ENCODE measurements around the gene XYLT2.
A peak's percentile ranks its signal among the peaks of the same experiment; 100 is the strongest.
"Not testable (repeated sequence)": the region's sequence is repeated elsewhere in the genome, so short reads cannot be mapped to it uniquely, and the experiment has no call there.

XYLT2 gene

DNA sequence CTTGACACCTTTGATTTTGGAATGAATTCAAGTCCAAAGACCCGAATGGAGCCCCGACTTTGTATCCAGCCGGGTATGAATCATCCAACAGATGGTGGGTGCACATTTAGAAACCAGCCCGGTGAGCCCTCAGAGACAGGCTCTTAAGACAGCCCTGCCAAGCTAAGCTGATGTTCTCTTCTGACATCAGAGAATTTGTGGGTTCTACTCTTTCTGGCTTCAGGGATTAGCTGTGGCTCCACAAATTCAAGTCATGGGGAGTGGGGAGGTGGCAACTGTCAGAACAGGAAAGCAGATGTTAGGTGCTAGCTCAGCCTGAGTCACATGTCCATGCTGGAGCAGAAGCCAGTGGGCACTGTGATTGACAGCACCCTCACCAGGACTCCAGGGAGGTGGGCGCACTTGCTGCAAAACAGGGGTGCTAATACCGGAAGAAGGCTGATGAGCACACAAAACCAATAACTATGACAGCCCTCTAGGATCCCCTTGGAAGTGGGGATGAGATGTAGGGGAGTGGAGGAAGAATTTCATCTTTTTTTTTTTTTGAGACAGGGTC lies 31.4 kb upstream of the XYLT2 start:
- Mint-ChIP-seq H3K27me3 (peaks cover 12% of the 10 kb centered on the region), H3K27ac (no peak overlapping the region)
- ATAC-seq, result no peak

DNA sequence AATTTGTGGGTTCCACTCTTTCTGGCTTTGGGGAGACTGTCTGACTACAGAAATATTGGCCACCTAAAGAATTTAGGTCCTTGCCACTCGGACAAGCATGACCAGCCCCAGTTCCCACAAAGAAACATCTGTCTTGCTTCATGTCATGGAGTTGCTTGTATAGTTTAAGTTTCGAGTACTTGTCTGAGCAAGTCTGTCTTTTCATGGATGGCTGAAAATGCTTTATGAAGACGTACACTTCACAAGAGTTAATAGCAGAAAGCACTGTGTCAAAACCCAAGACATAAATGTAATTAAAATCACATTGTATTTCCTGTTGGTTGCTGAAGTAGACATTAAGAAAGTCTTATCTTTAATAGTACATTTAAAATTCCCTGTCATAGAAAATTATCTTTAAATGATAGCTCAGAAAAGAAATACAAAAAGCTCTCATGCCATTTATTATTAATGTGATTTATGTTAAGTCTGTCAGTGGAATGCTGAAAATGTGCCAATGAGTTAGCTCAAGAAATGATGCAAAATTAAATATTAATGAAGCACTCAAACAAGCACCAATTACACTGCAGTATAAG lies 29.8 kb upstream of the XYLT2 start:
- Mint-ChIP-seq H3K4me1 (peaks cover 7% of the 10 kb centered on the region), H3K4me3 (no peak overlapping the region), H3K27me3 (peaks cover 10% of the 10 kb centered on the region), H3K27ac (no peak overlapping the region), H3K9me3 (no peaks in the 10 kb centered on the region)
- ATAC-seq, result no peak
- no peak for DNase-seq

More for the DNA sequence above, 31.4 kb upstream of the XYLT2 start:
- Mint-ChIP-seq H3K4me1 (peaks cover 23% of the 10 kb centered on the region), H3K4me3 (no peak overlapping the region), H3K9me3 (no peaks in the 10 kb centered on the region)
- DNase-seq, result no peak

DNA sequence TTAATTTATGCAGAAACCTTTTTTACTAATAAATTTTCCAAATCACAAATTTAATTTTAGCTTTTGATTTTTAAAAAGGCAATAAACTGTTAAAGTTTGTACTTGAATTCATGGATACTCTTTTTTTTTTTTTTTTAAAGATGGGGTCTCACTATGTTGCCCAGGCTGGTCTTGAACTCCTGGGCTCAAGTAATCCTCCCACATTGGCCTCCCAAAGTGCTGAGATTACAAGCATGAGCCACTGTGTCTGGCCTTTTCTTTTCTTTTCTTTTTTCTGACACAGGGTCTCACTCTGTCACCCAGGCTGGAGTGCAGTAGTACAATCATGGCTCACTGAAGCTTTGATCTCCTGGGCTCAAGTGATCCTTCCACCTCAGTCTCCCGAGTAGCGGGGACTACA lies 29.3 kb upstream of the XYLT2 start:
- not testable (repeated sequence) for H3K9me3 Mint-ChIP-seq, H3K27me3 Mint-ChIP-seq, DNase-seq, H3K27ac Mint-ChIP-seq, H3K4me3 Mint-ChIP-seq, ATAC-seq, H3K4me1 Mint-ChIP-seq

DNA sequence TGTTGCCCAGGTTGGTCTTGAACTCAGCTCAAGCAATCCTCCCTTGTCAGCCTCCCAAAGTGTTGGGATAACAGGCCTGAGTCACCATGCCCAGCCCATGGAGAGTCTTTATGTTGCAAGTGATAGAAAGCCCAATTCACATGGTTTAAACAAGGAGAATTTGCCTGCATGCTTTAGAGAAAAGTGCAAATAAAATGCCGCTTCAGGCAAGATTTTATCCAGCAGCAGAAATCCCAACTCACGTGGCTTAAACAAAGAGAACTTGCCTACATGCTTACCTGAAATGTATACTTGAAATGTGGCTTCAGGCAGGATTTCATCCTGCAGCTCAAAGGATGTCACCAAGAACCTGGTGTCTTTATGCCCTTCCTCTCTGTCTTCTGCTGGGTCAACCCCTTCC lies 28.8 kb upstream of the XYLT2 start:
- no peaks in the 10 kb centered on the region for H3K9me3 Mint-ChIP-seq
- H3K27me3 Mint-ChIP-seq, result no peaks in the 10 kb centered on the region
- DNase-seq, result no peak
- H3K4me3 Mint-ChIP-seq, result no peak overlapping the region
- no peak for ATAC-seq
- H3K27ac Mint-ChIP-seq, result no peak overlapping the region
- no peaks in the 10 kb centered on the region for H3K4me1 Mint-ChIP-seq

DNA sequence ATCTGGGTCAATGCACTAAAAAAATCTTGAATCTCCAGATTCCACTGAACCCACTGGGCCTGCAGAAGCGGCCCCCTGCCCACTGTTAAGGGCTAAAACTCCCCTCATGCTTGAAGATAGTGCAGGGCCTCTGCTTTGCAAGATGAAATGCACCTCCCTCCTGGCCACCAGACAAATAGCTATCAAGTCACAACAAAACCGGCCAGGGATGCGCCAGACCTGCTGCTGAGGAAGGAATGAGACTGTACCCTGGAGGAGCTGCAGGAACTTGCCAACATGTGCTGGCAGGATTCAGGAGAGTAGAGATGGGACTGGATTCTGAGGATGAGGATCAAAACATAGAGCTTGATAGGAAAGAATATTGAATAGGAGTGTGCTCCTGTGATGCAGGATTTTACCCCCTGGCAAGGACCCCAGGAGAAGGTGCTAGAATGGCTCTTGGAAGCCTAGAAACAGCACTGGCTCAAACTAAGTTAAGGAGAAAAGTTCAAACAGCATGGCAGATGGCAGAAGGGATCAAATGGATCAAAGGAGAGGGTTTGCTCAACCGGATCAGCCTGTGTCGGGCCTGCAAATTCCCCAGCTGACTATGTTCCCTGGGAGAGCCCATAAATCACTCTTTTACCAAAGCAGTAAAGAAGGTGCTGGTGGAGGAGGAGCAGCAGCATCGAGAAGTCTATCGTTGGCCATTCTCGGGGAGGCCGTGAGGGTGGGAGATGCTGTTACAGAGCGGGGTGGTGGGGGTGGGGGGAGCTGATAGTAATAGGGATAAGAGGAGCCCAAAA lies 27.2 kb upstream of the XYLT2 start:
- no peaks in the 10 kb centered on the region for H3K9me3 Mint-ChIP-seq
- no peaks in the 10 kb centered on the region for H3K27me3 Mint-ChIP-seq
- no peak for ATAC-seq
- no peak overlapping the region for H3K27ac Mint-ChIP-seq
- no peaks in the 10 kb centered on the region for H3K4me1 Mint-ChIP-seq
- H3K4me3 Mint-ChIP-seq, result no peak overlapping the region
- DNase-seq, result no peak

DNA sequence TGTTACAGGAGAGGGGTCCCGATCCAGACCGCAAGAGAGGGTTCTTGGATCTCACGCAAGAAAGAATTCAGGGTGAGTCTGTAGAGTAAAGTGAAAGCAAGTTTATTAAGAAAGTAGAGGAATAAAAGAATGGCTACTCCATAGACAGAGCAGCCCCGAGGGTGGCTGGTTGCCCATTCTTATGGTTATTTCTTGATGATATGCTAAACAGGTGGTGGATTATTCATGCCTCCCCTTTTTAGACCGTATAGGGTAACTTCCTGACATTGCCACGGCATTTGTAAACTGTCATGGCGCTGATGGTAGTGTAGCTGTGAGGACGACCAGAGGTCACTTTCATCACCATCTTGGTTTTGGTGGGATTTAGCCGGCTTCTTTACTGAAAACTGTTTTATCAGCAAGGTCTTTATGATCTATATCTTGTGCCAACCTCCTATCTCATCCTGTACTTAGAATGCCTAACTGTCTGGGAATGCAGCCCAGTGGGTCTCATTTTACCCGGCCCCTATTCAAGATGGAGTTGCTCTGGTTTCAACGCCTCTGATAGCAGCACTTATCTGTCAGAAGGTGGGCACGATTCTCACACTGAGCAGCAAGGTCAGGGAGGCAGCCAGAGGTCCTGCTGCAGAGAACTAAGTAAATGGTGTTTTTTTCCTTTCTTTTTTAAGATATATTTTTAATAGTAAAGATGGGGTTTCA lies 26.5 kb upstream of the XYLT2 start:
- no peak overlapping the region for H3K27ac Mint-ChIP-seq
- no peaks in the 10 kb centered on the region for H3K4me1 Mint-ChIP-seq
- DNase-seq, result no peak
- no peak overlapping the region for H3K4me3 Mint-ChIP-seq
- no peak for ATAC-seq
- no peaks in the 10 kb centered on the region for H3K9me3 Mint-ChIP-seq
- H3K27me3 Mint-ChIP-seq, result no peaks in the 10 kb centered on the region

DNA sequence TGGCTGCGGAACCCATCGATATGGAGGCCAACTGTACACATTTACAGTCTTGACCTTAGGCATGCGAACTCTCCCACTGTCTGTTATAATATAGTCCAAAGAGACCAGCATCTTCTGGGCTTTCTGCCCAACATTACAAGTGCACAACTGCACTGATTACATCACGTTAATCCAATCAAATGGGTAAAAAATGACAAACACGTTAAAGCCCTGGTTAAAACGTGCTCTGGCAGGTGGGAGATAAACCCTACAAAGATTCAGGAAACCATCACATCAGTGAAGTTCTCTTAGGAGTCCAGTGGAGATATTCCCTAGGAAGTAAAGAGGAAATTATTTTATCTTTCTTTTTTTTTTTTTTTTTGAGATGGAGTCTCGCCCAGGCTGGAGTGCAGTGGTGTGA lies 23.7 kb upstream of the XYLT2 start:
- H3K27ac Mint-ChIP-seq, result no peak overlapping the region
- no peak overlapping the region for H3K4me3 Mint-ChIP-seq
- H3K4me1 Mint-ChIP-seq, result peaks cover 6% of the 10 kb centered on the region
- H3K9me3 Mint-ChIP-seq, result no peaks in the 10 kb centered on the region
- ATAC-seq (no peak), DNase-seq (no peak)
- no peaks in the 10 kb centered on the region for H3K27me3 Mint-ChIP-seq

DNA sequence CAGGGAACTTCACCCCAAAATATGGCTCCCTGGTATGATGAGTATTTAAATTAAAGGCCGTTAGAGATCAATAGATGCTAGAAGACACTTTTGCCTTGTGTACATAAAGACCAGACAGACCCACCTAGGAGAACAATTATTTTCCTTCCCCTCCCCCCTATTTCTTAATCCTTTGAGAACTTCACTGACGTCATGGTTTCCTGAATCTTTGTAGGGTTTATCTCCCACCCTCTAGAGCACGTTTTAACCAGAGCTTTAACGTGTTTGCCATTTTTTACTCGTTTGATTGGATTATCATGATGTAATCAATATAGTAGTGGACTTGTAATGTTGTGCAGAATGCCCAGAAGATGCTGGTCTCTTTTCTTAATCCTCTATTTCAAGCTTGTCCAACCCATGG lies 22.9 kb upstream of the XYLT2 start:
- peaks cover 6% of the 10 kb centered on the region for H3K4me1 Mint-ChIP-seq
- no peak overlapping the region for H3K4me3 Mint-ChIP-seq
- H3K27ac Mint-ChIP-seq, result no peak overlapping the region
- no peak for ATAC-seq
- no peaks in the 10 kb centered on the region for H3K9me3 Mint-ChIP-seq
- H3K27me3 Mint-ChIP-seq, result no peaks in the 10 kb centered on the region
- no peak for DNase-seq

DNA sequence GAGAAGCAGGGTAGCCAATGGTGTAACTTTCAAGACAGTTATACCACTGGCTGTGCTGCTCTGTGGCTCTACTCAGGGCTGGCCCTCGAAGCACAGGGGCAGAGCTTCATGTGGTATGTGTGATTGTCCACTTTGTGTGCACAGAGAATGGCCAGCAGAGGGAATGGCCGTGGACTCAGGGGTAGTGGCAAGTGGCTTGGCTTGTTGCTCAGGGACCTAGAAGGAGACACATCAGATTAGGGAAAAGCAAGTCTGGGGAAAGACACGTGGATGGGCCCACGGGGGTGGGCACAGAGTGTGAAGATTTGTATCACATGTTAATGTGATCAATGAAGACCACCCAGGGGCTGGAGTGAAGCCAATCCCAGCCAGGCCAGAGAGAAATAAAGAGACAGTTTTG lies 20.0 kb upstream of the XYLT2 start:
- H3K9me3 Mint-ChIP-seq, result no peaks in the 10 kb centered on the region
- no peaks in the 10 kb centered on the region for H3K27me3 Mint-ChIP-seq
- H3K4me3 Mint-ChIP-seq, result no peak overlapping the region
- peaks cover 6% of the 10 kb centered on the region for H3K4me1 Mint-ChIP-seq
- ATAC-seq (no peak), DNase-seq (no peak)
- peak overlapping the region in 1 of 2 donors; percentile 13 for H3K27ac Mint-ChIP-seq

DNA sequence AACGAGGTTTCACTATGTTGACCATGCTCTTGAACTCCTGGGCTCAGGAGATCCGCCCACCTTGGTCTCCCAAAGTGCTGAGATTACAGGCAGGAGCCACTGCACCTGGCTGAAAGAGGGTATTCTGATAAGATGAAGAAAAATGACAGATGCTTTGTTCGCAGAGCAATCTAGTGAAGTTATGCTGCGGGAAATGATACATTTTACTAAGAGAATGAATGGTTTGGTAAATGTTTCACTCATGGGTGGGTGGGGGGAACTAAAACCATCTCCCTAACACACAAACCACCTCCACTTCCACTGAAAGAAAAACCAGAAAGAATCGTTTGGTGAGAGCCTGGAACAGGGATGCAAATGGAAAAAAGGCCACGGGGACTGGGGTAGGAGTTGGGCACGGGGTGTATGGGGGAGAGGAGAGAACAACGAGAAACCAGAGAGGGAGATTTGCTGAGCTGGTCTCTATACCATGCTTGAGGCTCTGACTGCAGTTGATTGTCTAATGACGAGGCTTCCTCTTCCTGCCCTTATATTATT lies 19.0 kb upstream of the XYLT2 start:
- DNase-seq (no peak), ATAC-seq (no peak)
- Mint-ChIP-seq H3K27me3 (peaks cover 2% of the 10 kb centered on the region), H3K27ac (peak overlapping the region in 1 of 2 donors; percentile 15), H3K4me3 (no peak overlapping the region), H3K4me1 (peaks cover 6% of the 10 kb centered on the region), H3K9me3 (no peaks in the 10 kb centered on the region)

DNA sequence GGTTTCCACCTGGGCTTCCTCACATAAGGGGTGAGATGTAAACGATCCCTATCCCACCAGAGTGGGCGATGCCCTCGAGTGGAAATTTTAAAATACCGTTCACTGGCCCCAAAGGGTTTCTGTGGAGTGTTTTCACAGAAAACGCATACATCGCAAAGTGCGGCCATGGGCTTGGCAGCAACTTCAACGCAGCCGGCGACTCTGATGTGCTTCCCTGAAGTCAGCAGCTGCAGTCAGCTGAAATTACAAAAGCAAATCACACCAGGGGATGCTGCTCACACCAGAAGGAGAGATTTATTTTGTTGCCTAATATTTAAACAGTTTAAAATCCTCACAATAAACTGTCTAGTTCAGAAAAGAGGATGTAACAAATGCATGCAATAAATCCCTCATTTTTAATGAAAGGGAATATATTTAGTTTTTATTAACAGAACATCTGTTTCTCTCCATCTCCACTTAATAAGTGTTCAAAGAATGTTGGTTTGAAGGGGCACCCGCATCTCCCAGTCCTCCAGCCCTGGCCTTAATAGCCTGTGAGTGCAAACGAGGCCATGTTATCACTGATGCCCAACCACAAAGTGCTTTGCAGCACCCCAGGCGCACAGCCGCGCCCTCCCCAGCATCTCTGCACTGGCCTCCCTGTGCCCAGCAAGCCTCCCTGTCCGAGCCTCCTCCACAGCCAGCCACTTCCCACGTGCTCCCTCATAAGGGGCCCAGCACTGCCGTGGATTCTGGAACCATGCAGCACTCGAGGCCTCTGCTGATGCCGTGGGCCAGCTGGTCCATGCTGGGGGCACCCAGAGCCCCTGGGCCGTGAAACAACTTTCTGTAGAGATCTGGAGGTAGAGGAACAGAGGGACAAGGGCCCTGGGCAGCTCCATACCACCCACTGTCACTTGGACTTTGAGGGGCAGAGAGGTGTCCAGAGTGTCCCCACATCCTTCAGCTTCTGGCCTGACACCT lies 17.3 kb upstream of the XYLT2 start:
- peak overlapping the region in 1 of 2 donors; percentile 27 for H3K27ac Mint-ChIP-seq

DNA sequence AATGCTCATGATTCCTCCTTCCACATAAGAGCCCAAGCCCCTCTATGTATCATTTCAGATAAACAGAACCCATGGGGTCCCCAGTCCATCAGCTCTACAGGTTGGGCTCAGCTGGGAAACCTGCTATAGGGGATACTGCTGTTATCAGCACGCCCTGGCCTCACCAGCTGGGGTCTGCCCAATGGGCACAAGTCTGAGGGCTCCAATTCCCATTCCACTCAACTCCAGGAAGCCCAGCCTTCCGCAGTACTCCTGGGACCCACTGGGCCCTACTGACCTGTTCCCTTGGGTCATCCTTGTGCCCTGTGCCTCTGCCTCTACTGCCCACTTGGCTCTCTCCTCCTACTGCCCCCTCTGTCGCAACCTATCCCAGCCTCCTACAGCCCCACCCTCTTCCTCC lies 16.2 kb upstream of the XYLT2 start:
- peaks cover 16% of the 10 kb centered on the region for H3K4me1 Mint-ChIP-seq
- H3K4me3 Mint-ChIP-seq, result no peak overlapping the region
- DNase-seq, result no peak
- H3K9me3 Mint-ChIP-seq, result no peaks in the 10 kb centered on the region
- H3K27me3 Mint-ChIP-seq, result peaks cover 8% of the 10 kb centered on the region
- ATAC-seq, result no peak
- H3K27ac Mint-ChIP-seq, result peak overlapping the region in 1 of 2 donors; percentile 61

More for the DNA sequence above, 17.3 kb upstream of the XYLT2 start:
- H3K27me3 Mint-ChIP-seq, result peaks cover 8% of the 10 kb centered on the region
- no peak overlapping the region for H3K4me3 Mint-ChIP-seq
- no peaks in the 10 kb centered on the region for H3K9me3 Mint-ChIP-seq
- DNase-seq (no peak), ATAC-seq (no peak)
- H3K4me1 Mint-ChIP-seq, result peaks cover 10% of the 10 kb centered on the region

DNA sequence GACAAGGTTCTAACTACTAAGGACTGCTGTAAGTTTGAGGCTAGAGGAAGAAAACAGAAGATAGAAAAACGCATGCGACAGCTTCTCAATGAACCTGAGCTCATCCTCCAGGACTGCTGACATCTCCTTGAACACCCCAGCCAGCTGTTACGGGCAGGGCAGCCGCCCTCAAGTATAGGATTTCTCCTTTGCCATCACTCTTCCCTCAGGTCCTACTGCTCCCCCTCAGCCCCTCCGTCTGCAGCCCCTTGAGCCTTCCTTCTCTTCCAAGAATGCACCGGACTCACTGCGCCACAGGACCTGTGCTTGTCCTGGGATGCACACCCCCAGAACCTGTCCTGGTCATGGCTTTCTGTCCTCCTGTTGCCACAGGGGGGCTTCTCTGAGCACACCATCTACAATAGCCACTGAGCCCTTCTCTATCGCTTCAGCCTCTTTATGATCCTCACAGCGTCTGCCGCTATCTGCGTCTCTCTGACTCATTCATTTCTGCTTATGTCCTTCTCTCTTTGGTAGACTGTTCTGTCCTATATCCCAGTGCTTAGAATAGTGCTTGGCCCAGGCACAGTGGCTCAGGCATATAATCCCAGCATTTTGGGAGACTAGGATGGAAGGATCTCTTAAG lies 15.7 kb upstream of the XYLT2 start:
- H3K4me3 Mint-ChIP-seq, result no peak overlapping the region
- H3K4me1 Mint-ChIP-seq, result peaks cover 16% of the 10 kb centered on the region
- peak overlapping the region in 1 of 2 donors; percentile 61 for H3K27ac Mint-ChIP-seq
- DNase-seq (no peak), ATAC-seq (no peak)
- no peaks in the 10 kb centered on the region for H3K9me3 Mint-ChIP-seq
- peaks cover 8% of the 10 kb centered on the region for H3K27me3 Mint-ChIP-seq

DNA sequence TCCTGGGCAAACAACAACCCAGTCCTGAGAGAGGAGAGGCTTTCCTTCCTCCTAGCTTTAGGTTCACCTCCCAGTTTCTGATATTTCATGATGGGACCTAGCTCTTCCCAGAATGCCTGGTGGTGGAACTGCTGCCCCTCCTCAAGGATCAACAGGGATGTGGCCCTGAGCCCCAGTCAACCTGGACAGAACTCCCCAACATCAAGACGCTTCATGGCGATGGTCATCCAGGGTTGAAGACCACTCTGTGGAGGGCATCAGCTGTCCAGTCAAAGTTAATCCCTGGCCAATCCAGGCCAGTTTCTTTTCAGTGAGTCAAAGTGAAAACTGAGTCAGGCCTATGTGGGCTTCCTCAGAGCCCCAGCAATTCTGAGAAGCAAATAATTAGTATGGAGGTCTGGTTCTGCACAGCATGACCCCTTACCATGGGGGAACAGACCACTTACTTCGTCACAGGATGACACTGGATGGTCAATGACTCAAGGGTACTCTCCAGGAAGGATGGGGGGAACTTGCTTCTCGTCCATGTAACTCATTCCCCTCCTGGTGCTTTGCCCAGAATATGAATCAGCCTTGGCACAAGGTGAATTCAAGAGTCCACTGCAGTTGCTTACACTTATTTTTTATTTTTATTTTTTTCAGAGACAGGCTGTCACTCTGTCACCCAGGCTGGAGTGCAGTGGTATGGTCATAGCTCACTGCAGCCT lies 14.7 kb upstream of the XYLT2 start:
- Mint-ChIP-seq H3K9me3 (no peaks in the 10 kb centered on the region), H3K27me3 (peaks cover 8% of the 10 kb centered on the region), H3K4me1 (peaks cover 16% of the 10 kb centered on the region), H3K4me3 (no peak overlapping the region), H3K27ac (peak overlapping the region; percentile 8 to 78)
- DNase-seq (peak in 1 of 2 donors; percentile 46), ATAC-seq (peak; percentile 88)

Measured in stimulated activated naive CD8-positive, alpha-beta T cell treated with anti-CD3 and anti-CD28 coated beads, Interleukin-15, amount 100 ng/mL, for 72 hours (primary cell).